Epithelial cell of proximal tubule (primary cell): ENCODE measurements around the gene ARFGEF2. TPM values are rescaled to one million over a fixed set of nuclear protein-coding genes. Genes with fewer than 3 reads are reported as not detected.

Source experiments
- DNase-seq: peaks from one replicate; pipeline ENCODE4 v3.0.0-alpha.2; 2011; ENCODE audit warnings: low read depth
- H3K4me3 ChIP-seq: 2 replicates; pipeline ENCODE4 v1.5.1; 2011; ENCODE audit warnings: low read depth, mild to moderate bottlenecking, low read length
- CTCF ChIP-seq: conservative IDR thresholded peaks from 2 replicates; pipeline ENCODE4 v1.5.1; 2012; ENCODE audit warnings: low read depth, mild to moderate bottlenecking, low read length
- total RNA-seq: library from RNA; depleted of rRNA; stranded (reverse); fragments of >200 nt; gene quantifications from 2 replicates; pipeline ENCODE4 v1.2.3, GENCODE V29; 2015

ARFGEF2 gene
- total RNA-seq, 1 donor from 2014 or later, result 20.5 TPM

- no peak overlapping the region for H3K4me3 ChIP-seq
- no peak for DNase-seq
- TF ChIP-seq CTCF, result no peak
These were observed 20.0 kb downstream of the ARFGEF2 start for GRCh38 chr20:48941467-48941866.

GRCh38 chr20:48942730-48943129, 21.2 kb downstream of the ARFGEF2 start:
- no peak for TF ChIP-seq CTCF
- H3K4me3 ChIP-seq, result no peak overlapping the region
- DNase-seq, result no peak

GRCh38 chr20:48944663-48945297, 23.3 kb downstream of the ARFGEF2 start:
- no peak overlapping the region for H3K4me3 ChIP-seq
- TF ChIP-seq CTCF, result no peak
- no peak for DNase-seq

- TF ChIP-seq CTCF, result no peak
- DNase-seq, result no peak
- no peak overlapping the region for H3K4me3 ChIP-seq
These were observed 24.5 kb downstream of the ARFGEF2 start for GRCh38 chr20:48945840-48946514.

- TF ChIP-seq CTCF, result no peak
- H3K4me3 ChIP-seq, result no peak overlapping the region
- DNase-seq, result no peak
These were observed 27.1 kb downstream of the ARFGEF2 start for GRCh38 chr20:48948612-48949011.

- no peak for DNase-seq
- H3K4me3 ChIP-seq, result no peak overlapping the region
- peak; percentile 3 for TF ChIP-seq CTCF
These were observed 28.0 kb downstream of the ARFGEF2 start for GRCh38 chr20:48949304-48950170.
